Endothelial cell of hepatic sinusoid (primary cell): ENCODE results near the gene C13orf42.

Source experiments
- in situ Hi-C: cut with HindIII; loops from 2 replicates; pipeline ENCODE4 v1.10.0; 2017; ENCODE audit warnings: low sequenced_read_pairs

C13orf42 gene

DNA sequence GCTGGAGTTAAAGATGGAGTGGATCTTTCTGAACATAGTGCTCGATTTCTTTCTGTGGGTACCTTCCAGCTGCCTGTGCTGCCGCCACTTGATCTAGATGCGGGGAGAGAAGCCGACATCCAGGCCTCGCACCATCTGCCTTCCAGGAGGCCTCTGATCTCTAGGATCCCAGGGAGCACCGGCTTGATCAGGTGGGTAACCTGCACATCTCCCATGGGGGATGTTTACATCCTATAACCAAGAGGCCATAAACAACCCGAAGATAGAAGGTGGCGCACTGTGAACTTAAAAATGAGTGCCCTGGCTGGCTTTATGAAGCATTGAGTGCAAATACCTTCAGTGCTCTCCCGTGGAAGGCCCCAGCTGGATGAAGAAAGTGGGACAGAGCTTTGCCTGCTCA is at the start of gene C13orf42:
Gene C13orf42 (minus strand): TSS at position 101 of the 400 bp plus-strand sequence. CDS start 65 bp downstream, at position 36.
- in situ Hi-C loops = no loop called here

DNA sequence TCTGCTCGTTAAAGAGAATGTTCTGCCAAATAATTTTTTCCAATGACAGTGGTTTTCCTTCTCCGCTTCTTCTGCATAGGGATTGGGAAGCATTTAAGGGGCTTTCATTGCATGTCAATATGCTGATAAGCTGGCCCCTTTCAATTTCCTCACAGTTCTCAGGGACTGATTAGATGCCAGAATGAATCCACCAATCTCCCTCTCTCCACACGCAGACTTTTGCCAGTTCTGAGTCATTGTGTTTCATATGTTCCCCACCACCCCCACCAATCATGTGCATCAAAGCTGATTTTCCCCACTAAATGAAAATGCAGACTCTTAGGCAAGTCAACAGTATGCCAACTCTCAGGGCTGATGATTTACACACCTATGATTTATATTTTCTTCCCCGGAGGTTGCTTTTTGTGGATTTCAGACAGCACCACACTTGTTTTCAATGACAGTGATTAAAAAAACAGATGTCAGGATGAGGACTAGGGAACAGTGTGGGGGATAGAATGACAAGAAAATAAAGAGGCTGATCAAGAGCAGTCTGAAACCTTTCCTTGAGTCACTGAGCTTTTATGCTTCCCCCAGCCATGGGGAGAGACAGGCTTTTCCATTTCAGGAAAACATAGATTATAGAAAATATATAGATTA is 47.9 kb upstream of the C13orf42 start:
- in situ Hi-C loops = no loop called here

DNA sequence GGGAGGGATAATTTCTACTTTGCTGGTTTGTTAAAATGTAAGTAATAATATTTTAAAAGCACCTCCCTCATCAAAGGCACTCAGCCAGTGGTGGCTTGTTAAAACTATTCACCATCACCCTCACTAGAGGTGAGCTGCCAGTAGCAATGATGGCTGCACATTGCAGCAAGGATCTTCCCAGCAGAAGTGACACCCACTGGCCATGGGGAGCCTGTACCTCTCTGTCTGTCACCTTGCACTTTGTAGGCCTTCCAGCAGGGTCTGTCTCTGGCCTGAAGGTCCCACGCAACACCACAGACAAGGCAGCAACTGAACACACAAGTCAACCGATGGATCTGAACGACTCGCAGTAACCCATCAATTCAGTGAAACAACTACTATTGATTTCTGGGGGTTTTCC is 47.3 kb upstream of the C13orf42 start:
- in situ Hi-C loops = no loop called here

DNA sequence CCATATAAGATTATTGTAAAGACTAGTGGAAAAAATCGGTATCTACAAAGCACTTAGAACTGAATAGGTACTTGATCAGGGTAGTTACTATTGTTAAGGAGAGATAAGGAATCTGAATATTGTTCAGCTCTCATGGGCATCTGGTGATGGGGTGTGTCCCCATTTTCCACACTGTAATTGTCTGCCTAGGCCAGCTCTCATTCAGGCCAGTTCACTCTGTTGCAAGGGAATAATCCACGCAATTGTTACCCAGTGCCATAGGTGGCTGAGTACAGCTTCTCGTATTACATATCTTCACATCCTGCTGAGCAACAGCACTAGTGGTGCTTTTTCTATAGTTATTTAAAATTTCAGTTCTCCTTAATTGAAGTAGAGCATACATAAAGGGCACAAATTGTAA is 45.6 kb upstream of the C13orf42 start:
- in situ Hi-C loops = no loop called here

DNA sequence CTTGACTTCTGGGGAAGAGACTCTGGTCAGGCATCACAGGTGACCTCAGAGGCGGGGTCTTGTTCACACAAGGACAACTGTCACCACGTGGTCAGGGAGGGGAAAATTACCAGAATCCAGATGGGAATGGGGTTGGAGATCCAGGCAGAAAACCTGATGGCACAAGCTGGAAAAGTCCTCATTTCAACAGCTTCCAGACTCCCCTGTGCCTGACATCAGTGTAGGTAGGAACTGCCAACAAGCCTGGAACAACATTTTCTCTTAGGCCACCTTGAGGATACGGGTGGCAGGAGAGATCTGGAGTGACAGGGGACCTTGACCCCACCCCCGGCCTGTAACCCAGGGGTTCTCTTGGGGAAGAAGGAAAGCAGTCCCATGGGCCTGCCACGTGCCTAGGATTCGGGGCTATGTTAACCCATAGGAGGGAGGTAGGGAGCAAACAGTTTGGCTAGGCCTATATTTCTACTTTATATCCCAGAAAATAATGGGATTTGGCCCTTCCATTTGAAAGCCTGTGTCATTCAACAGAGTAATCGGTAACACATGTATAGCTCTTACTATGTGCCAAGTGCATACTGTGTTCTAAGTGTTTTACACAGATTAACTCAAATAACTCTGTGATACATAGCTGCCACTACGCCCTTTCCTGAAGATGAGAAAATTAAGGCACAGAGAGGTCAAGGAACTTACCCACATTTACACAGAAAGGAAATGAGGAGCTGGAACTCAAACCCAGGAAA is 44.9 kb upstream of the C13orf42 start:
- in situ Hi-C loops = no loop called here

DNA sequence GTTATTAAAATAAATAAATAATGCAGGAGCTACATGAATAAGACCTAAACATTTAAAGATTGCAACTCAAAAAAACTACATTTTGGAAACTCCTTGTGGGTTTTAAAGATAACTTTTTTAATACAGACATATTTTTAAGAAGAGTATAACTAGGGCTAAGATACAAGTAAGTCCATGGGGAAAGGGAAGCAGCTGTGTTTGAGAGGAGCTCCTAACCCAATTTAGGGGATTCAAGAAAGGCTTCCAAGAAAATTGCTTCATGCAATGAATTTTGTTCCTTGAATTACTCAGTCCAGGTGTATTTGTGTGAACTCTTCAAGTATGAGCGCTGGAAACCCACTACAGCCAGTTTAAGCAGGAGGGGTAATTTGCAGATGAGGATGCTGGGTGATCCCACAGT is 44.1 kb upstream of the C13orf42 start:
- in situ Hi-C loops = no loop called here

DNA sequence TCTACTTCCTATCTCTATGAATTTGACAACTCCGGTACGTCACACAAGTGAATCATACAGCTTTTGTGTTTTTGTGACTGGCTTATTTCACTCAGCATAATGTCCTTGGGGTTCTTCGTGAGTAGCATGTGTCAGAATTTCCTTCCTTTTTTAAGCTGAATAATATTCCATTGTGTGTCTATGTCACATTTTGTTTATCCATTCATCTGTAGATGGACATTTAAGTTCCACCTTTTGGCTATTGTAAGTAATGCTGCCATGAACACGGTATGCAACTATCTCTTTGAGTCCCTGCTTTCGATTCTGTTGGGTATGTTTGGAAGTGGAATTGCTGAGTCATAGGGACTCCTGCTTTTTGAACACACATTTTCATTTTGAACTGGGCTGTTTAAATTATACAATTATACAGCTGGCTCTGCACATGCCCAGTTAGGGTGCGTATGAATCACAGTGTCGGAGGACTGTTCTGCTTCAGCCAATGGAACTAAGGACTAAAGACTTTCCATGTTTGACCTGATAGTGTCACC is 43.0 kb upstream of the C13orf42 start:
- in situ Hi-C loops = no loop called here

DNA sequence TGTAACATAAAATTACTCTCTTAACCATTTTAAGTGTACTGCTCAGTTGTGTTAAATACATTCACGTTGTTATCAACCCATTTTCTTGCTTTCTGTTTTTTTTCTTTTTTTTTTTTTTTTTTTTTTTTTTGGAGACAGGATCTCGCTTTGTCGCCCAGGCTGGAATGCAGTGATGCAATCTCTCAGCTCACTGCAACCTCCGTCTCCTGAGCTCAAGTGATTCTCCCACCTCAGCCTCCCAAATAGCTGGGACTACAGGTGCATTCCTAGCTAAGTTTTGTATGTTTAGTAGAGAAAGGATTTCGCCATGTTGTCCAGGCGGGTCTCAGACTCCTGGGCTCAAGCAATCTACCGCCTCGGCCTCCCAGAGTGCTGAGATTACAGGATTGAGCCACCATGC is 42.5 kb upstream of the C13orf42 start:
- in situ Hi-C loops = no loop called here

DNA sequence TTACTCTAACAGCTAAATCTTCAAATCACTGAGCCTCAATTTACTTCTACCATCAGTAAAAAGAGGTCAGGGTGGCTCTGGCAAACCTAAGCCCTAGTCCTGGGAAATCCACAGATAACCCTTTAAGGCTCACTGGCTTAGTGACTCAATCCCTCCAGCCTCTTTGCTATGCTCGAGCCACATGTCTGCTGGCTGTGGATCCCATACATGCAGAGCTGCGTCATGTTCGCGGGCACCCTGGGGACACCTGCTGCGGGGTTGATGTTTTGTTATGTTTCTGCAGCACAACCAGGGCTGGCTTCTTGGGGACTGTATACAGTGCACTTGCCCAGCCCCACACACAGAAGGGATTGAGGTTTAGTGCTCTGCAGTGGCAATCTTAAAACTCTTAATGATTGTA is 41.6 kb upstream of the C13orf42 start:
- in situ Hi-C loops = no loop called here

DNA sequence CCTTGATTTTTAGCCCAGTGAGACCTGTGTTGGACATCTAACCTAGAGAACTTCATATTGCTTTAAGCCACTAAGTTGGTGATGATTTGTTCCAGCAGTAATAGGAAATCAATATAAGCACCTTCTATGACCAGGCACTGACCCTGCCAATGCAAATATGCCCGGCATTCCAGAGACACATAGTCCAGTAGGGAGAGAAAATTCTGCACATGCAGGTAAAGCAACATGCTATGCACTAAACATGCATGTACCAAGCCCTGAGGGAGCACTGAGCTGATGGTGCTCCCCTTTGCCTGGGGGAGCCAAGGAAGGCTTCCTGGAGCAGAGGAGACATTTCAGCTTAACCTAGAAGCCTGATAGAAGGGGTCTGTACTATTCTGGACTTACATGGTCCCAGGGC is 40.4 kb upstream of the C13orf42 start:
- in situ Hi-C loops = no loop called here

DNA sequence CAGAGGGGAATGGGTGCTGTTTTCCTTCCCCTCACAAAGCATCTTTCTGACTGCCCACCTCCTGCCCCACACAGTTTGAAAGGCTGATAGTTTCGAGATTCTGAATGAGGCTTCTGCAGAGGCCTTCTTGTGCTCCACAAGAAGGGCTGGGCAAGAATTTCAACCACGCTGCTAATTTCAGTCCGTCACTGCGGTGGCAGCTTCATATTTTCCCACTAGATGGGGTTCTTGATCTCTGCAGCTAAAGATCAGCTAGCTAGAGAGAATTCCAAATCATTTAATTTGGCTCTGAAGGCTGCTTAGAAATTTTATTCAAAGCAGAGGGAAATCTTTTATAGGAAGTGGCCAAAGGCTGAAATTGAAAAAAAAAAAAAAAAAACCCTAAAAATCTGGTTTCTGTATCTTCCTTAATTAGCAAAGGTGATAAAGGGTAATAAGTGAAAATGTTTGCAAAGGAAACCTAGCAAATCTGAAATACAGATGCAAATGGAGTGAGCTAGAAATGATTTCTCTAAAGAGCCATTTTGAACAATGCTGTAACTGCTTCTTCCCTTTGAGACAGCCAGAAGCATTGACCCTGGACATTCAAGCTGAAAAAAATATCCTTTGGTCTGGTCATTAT is 38.0 kb upstream of the C13orf42 start:
- in situ Hi-C loops = no loop called here

DNA sequence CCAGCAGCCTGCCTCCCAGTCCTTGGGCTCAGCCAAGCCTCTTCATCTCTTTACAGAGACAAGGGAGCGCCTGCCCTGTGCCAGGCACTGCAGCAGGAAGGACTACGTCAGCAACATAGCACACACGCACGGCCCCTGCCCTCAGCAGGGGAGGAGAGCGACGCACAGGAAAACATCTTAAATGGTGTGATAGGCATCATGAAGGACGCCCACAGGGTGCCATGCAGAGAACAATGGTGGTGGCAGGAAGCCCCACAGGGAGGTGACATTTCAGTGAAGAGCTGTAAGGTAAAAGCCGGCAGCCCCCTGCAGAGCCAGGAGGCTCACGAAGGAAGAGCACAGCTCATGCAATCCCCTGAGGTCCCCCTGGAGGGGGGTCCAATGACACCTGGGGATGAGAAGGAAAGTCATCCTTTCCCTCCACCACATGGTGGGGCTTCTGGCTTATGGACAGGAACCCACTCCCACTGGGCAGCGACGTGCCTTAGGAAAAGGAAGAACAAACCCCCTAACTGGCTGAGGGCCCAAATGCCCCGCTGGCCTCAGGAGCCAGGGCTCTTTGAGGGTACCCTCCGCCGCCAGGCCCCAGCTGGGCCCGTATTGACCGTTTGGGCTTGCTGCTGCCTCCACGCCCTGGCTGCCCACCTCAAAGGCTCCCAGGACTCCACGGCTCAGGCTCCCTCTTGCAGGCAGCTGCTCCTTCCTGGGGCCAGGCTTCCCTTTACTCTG is 37.3 kb upstream of the C13orf42 start:
- in situ Hi-C loops = no loop called here

DNA sequence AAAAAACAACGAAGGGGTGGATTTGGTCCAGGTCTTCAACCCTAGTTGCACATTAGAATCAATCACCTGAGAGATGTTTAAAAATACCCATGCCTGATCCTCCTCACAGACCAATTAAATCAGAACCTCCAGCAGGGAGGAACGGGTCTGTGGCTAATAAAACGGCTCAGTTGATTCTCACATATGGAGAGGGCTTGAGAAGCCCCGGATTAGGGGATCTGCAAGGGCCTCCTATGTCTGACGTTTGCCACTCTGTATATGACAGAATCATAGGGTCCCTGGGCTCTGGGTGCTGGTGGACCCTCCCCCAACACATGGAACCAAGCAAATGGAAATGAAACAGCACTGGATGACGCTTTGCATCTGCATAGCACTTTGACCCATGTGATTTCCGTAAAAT is 36.7 kb upstream of the C13orf42 start:
- in situ Hi-C loops = no loop called here

DNA sequence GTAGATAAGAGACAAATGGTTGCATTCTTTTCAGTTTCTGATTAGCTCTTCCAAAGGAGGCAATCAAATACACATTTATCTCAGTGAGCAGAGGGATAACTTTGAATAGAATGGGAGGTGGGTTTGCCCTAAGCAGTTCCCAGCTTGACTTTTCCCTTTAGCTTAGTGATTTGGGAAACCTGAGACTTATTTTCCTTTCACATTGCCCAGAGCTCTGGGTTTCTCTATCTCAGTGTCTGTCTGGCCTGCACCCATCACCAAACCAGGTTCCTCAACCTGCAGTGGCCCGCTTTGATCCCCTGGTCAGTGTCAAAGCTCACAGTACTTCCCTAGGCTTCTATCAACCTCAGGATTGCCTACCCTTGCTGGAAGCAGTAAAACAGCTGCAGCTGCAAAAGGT is 35.6 kb upstream of the C13orf42 start:
- in situ Hi-C loops = no loop called here

DNA sequence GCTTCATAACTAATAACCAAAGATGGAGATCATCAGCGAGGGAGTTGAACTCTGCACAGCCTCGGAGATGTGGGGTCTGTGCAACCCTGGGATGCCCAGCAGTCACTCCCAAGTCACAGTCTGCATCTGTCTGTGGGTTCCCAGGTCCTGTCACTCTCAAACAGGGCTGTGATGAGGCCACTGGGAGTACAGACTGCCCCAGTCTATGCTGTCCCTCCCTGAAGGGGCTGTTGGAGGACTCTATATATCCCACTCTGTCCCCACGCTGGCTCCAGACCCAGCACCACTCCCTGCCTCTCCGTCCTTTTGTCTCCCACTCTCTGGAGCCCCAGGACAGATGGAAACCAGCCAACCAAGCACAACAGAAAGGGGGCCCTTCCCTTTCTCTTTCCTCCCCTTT is 26.2 kb upstream of the C13orf42 start:
- in situ Hi-C loops = no loop called here

DNA sequence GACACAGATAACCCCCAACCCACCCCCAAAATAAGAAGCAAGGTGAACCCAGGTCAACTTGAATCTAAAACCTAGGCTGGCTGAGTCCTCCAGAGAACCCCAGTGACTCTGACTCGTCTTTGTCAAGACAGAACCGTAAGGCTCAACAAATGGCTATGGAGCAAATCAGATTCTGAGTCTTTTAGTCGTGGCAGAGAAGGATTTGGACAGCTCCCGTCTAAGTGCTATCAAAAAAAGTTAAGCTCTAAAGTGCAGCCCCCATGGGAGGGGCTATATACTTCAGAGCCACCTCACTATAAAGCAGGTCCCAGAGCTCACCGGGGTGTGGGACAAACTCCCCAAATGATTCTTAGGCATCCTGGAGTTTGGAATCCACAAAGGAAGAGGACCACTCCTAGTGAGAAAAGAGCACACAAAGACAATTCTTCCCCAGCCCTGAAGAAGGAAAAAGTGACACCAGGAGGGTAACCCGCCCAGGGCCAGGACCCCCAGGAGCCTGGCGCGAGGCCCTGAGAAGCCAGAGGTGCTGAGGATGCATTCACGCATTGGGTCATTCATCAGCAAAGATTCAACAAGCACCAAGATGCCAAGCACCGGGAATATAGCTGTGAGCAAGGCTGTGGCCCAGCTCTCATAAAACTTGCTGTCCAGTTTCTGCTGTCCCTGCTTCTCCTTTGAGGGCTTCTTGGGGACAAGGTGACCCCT is 25.4 kb upstream of the C13orf42 start:
- in situ Hi-C loops = no loop called here

DNA sequence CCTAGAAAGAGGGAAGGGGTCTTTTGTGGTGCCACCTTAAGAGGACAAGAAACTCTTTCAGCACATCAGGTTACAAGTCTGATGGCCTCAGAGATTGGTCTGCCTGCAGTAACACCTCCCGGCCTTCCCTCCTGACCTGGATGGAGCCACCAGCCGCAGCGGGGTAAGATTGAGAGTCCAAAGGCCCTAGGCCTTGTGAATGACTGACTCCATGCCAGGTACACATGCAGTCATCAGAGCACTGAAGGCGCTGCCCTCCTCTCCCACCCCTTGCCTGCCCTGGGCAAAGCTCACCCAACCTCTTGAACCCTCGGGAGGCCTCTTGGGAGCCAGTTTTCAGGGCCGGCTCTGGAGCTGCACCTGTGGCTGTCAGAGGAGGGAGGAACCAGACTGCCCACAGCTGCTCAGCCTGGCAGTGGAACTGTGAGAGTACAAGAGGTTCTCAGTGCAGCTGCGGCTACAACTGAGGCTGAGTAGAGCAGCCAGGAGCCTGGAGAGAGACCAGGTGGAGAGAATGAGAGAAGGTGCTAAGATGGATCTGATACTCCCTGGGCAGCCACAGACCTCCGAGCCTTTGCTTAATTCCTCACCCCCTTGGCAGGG is 23.8 kb upstream of the C13orf42 start:
- in situ Hi-C loops = no loop called here

DNA sequence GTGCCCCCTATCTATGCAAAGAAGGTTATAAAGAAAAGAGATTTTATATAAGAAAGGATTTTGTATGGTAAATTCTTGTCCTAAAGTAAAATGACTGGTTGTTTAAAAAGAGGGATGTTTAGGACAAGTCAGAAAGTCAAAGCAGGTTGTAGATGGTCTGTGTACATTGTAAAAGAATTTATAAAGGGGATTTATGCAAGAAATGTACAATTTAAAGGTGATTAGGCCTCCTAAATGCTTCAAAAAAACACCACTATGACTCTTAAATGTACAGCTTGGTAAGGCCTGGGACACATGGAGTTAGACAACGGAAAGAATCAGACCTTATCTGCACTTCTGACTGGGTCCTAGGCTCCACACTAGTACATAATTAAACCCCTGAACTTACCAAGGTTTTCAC is 19.3 kb upstream of the C13orf42 start:
- in situ Hi-C loops = no loop called here

DNA sequence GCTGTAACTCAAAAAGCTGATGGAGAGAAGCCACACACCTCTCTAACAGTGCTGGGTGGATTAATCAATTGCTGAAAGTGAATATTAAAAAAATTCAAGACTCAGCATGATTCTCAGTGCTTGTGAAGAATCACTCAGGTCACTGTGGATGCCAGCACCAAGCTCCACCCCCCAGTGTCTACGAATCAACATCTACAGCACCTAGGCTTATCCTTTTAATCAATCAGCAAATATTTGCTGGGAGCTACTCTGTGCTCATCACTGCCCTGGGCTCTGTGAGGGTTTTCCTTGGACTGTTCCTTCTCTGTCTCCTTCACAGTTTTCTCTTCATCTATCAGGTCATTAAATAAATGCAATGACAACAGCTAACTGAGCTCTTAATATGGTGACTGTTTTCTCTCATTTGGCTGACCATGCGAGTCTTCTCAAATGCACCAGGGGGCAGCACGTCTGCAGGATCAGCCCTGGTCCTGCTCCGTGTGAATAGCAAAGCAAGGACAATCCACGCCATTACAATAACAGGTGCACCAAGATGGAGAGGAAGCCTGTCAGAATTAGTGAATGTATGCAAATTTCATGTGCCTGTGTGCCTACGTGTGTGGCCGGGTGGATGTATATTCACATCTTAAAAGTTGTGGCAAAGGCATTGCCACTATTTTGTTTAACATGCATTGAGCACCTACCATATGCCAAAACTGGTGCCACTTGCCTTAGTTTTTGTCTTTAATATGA is 14.6 kb upstream of the C13orf42 start:
- in situ Hi-C loops = no loop called here
